NT2/D1 (cell line): ENCODE results near the gene TADA1.

Experiments
- DNase-seq: peaks from one replicate; pipeline ENCODE4 v3.0.0-alpha.2; 2011; ENCODE audit warnings: low read depth, low spot score
- H3K27me3 ChIP-seq: 2 replicates; pipeline ENCODE4 v1.6.0; 2011; ENCODE audit warnings: mild to moderate bottlenecking; ENCODE audit not compliant: insufficient read length, insufficient read depth
- H3K36me3 ChIP-seq: 2 replicates; pipeline ENCODE4 v1.6.1; 2011; ENCODE audit warnings: mild to moderate bottlenecking, low read length, mixed read lengths; ENCODE audit not compliant: insufficient read depth, insufficient read length
- H3K4me1 ChIP-seq: 2 replicates; pipeline ENCODE4 v1.5.1; 2011; ENCODE audit not compliant: insufficient read depth, insufficient read length
- H3K4me3 ChIP-seq: 2 replicates; pipeline ENCODE4 v1.5.1; 2011; ENCODE audit warnings: low read depth; ENCODE audit not compliant: insufficient read length
- H3K9ac ChIP-seq: 2 replicates; pipeline ENCODE4 v1.6.0; 2011; ENCODE audit warnings: low read depth; ENCODE audit not compliant: insufficient read length
- H3K9me3 ChIP-seq: 2 replicates; pipeline ENCODE4 v1.5.1; 2011; ENCODE audit warnings: mild to moderate bottlenecking, low read length; ENCODE audit not compliant: insufficient read depth
- SUZ12 ChIP-seq: IDR thresholded peaks from 2 replicates; pipeline ENCODE4 v1.6.1; 2011; ENCODE audit not compliant: insufficient read length, insufficient read depth; ENCODE audit errors: extremely low read depth
- YY1 ChIP-seq: IDR thresholded peaks from 2 replicates; pipeline ENCODE4 v1.6.1; 2011; ENCODE audit not compliant: insufficient read length, insufficient read depth
- ZNF274 ChIP-seq: IDR thresholded peaks from 2 replicates; pipeline ENCODE4 v1.6.1; 2011; ENCODE audit warnings: mild to moderate bottlenecking, low read depth, low read length

Gene TADA1

DNA sequence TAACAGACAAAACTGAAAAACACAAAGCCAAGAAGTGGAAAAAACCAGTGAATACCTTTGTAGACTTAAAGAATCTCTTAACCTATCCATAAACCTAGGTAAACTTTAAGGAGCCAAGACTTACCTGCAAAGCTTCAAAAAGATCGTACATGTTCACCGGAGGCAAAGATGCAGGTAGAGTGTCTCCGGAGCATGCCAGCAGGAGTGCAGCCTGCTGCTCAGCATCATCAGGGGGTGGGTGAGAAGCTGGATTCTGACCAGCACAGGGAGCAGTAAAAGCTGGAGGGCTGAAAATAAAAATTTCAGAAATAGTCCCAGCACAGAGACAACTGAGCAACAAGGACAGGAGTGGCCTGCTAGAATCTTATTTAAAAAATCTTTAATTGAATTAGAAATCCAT, 18.1 kb downstream of the TADA1 start:
- Histone ChIP-seq H3K9ac (no peak overlapping the region), H3K9me3 (no peaks in the 10 kb centered on the region), H3K27me3 (no peaks in the 10 kb centered on the region), H3K4me1 (no peaks in the 10 kb centered on the region), H3K4me3 (no peak overlapping the region), H3K36me3 (peaks cover 93% of the 10 kb centered on the region)
- DNase-seq: no peak
- TF ChIP-seq SUZ12 (no peak), ZNF274 (no peak), YY1 (no peak)

DNA sequence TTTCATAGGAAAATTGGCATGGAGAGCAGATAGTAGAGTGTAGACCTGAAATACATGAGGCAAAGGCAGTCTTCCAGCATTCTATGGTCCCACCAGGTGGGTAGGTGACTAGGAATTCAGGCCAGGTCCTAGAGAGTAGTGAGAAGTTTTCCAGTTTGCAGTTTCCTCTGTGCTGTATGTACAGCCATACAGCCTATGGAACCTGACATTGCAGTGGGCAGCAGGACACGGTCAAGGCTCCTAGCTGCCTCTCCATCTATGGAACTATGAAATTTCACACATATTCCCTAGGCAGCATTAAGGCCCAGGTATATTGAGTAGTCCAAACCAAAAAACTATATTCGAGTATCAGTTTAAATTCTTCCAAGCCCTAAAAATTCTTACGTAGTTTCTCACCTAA, 20.5 kb downstream of the TADA1 start:
- Histone ChIP-seq H3K36me3 (peaks cover 95% of the 10 kb centered on the region), H3K9me3 (no peaks in the 10 kb centered on the region), H3K9ac (no peak overlapping the region), H3K27me3 (no peaks in the 10 kb centered on the region), H3K4me1 (no peaks in the 10 kb centered on the region), H3K4me3 (no peak overlapping the region)
- no peak for DNase-seq
- no peak for TF ChIP-seq ZNF274
- no peak for TF ChIP-seq YY1
- no peak for TF ChIP-seq SUZ12

DNA sequence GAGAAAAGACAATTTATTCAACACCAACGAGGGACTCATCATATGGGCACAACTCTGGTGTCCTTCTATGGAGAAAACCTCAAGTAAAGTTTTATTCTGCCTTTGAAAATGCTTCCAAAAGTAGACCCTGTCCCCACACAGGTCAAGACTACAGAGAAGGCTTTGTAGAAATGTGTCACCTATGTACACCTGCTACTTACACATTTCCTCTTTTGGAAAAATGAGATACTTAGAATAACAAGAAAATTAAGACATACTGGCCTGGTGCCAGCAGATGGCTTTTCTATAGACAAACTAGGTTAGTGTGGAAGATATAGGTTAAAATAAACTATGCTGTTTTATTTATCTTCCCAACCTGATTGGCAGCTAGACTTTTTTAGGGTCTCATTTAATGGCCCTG, 23.1 kb downstream of the TADA1 start:
- no peak overlapping the region for H3K4me3 ChIP-seq
- no peak for TF ChIP-seq ZNF274
- TF ChIP-seq YY1: no peak
- TF ChIP-seq SUZ12: no peak
- no peaks in the 10 kb centered on the region for H3K27me3 ChIP-seq
- H3K9ac ChIP-seq: no peak overlapping the region
- peaks cover 98% of the 10 kb centered on the region for H3K36me3 ChIP-seq
- H3K9me3 ChIP-seq: no peaks in the 10 kb centered on the region
- DNase-seq: no peak
- no peaks in the 10 kb centered on the region for H3K4me1 ChIP-seq

DNA sequence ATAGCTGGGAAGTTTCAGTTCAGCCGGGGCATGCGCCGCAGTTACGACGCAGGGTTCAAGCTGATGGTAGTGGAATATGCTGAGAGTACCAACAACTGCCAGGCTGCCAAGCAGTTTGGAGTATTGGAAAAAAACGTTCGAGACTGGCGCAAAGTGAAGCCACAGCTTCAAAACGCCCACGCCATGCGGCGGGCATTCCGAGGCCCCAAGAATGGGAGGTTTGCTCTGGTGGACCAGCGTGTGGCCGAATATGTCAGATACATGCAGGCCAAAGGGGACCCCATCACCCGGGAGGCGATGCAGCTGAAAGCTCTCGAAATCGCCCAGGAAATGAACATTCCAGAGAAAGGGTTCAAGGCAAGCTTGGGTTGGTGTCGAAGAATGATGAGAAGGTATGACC, 26.9 kb downstream of the TADA1 start:
- Histone ChIP-seq H3K9ac (no peak overlapping the region), H3K27me3 (no peaks in the 10 kb centered on the region), H3K36me3 (peaks cover 100% of the 10 kb centered on the region), H3K4me1 (no peaks in the 10 kb centered on the region), H3K9me3 (no peaks in the 10 kb centered on the region), H3K4me3 (no peak overlapping the region)
- TF ChIP-seq YY1 (no peak), ZNF274 (no peak), SUZ12 (no peak)
- DNase-seq: no peak

DNA sequence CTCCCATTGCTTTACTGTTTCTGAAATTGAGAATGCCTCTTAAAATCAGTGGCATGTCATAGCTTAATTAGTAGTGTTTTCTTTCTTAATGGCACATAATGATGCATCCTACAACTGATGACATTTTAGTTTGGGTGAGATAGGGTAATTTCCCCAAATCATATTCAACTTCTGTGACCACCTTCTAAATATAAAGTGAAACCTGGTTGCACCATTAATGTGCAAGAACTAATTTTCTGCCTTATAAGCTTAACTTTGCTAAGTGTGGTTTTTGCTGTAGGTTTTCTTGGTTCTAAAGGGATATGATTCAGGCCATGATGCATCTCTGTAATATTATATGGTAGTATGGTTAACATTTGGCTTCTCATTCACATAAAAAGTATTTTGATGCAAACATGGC, 27.9 kb downstream of the TADA1 start:
- Histone ChIP-seq H3K4me1 (peaks cover 3% of the 10 kb centered on the region), H3K9me3 (no peaks in the 10 kb centered on the region), H3K4me3 (no peak overlapping the region), H3K36me3 (peaks cover 100% of the 10 kb centered on the region), H3K27me3 (no peaks in the 10 kb centered on the region), H3K9ac (no peak overlapping the region)
- TF ChIP-seq YY1 (no peak), SUZ12 (no peak), ZNF274 (no peak)
- no peak for DNase-seq

DNA sequence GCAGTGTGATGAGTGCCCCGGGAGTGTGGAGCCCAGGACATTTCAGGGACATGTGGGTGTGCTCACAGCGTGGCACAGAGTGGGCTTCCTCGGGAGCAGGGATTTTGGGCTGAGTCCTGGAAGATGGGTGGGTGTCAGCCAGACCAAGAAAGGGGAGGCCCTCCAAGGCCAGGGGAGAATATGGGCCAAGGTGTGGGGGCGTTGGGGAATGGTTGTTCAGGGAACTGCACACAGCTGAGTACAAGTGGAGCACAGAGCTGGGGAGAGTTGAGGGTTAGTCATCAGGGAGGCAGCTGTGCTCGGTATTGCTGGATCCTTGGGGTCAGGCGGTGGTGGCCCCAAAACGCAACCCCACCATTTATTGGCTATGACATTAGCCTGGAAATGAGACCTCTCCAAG, 31.3 kb downstream of the TADA1 start:
- H3K36me3 ChIP-seq: peaks cover 97% of the 10 kb centered on the region
- no peak overlapping the region for H3K4me3 ChIP-seq
- no peaks in the 10 kb centered on the region for H3K9me3 ChIP-seq
- H3K27me3 ChIP-seq: no peaks in the 10 kb centered on the region
- DNase-seq: no peak
- H3K4me1 ChIP-seq: peaks cover 4% of the 10 kb centered on the region
- H3K9ac ChIP-seq: no peak overlapping the region
- TF ChIP-seq YY1: no peak
- TF ChIP-seq SUZ12: no peak
- no peak for TF ChIP-seq ZNF274

DNA sequence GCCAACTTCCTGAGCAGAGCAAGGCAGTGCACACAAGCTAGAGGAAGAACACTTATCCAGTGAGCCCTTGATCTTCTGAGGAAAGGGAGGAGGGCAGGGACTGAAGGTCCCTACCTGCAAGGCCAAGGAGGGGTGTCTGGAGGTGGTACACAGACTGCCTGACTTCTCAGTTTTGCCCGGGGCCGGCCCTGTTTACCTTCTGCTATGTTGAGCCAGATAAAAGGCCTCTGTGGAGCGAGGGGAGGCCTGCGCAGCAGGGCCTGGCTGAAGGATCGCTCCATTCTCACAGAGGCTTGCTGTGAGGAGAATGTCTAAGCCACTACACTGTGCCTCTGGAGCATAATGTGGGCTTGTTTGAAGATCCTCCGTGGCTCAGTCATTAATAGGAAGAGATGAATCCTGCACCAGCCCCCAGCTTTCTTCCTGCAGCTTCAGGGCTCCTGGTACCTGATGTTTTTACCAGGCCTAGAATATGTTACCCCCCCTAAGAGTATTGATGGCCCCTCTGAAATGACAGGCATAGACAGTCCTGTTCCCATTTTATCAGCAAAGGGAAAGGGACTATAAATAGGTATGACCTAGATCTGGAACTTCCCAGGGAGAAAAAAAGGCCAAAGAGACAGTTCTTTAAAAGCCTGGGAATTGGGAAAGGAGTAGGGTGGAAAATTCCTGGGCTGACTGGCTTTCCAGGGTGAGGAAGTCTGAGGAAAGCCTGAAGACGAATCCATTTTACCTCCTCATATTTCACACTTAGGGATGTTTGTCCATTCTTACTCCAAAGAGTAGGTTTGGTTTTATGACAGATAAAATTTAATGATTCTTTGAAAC, 32.1 kb downstream of the TADA1 start:
- Histone ChIP-seq H3K9ac (peak overlapping the region; percentile 7), H3K9me3 (no peaks in the 10 kb centered on the region), H3K27me3 (no peaks in the 10 kb centered on the region), H3K4me1 (peaks cover 4% of the 10 kb centered on the region), H3K4me3 (no peak overlapping the region), H3K36me3 (peaks cover 89% of the 10 kb centered on the region)
- TF ChIP-seq SUZ12 (no peak), YY1 (no peak), ZNF274 (no peak)
- no peak for DNase-seq

DNA sequence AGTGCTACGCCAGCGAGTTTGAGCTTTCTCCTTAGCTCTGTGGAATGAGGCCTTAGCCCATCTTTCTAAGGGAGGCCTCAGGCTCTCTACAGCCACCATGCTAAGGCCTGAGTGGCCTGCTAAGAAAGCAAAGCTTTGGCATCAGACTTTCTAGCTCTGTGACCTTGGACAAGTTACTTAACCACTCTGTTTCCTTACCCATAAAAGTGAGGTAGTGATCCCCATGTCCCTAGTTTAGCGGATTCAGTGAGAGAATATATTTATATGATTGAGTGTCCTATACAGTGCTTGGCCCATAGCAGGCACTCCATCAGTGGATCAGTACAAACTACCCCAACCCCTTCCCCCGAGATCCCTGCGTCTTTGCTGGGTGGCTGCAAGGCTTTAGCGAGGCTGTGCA, 32.7 kb downstream of the TADA1 start:
- Histone ChIP-seq H3K36me3 (peaks cover 82% of the 10 kb centered on the region), H3K4me1 (peaks cover 7% of the 10 kb centered on the region), H3K9ac (peak overlapping the region; percentile 7)

More for the DNA sequence above, 32.7 kb downstream of the TADA1 start:
- Histone ChIP-seq H3K9me3 (no peaks in the 10 kb centered on the region), H3K27me3 (no peaks in the 10 kb centered on the region), H3K4me3 (no peak overlapping the region)
- no peak for DNase-seq
- no peak for TF ChIP-seq SUZ12
- TF ChIP-seq ZNF274: no peak
- TF ChIP-seq YY1: no peak
